SJCRH30 (cell line): ENCODE results near the gene POLR1D. TPM values are rescaled to one million over a fixed set of nuclear protein-coding genes. Genes with fewer than 3 reads are reported as not detected.

Source experiments
- DNase-seq, 2 experiments: peaks; one replicate each; pipeline ENCODE4 v3.0.0-alpha.2; 2015 to 2020
- H3K27ac ChIP-seq: fragments of 250-450 bp; sonication (Bioruptor Pico); 2 replicates; pipeline ENCODE4 v1.5.1; 2020; ENCODE audit warnings: mild to moderate bottlenecking, moderate library complexity
- H3K27me3 ChIP-seq: fragments of 250-450 bp; sonication (Bioruptor Pico); 2 replicates; pipeline ENCODE4 v1.5.1; 2020; ENCODE audit warnings: mild to moderate bottlenecking, moderate library complexity
- H3K36me3 ChIP-seq: fragments of 250-450 bp; sonication (Bioruptor Pico); 2 replicates; pipeline ENCODE4 v1.5.1; 2020; ENCODE audit warnings: mild to moderate bottlenecking, moderate library complexity
- H3K4me1 ChIP-seq: fragments of 250-450 bp; sonication (Bioruptor Pico); 2 replicates; pipeline ENCODE4 v1.5.1; 2020; ENCODE audit warnings: mild to moderate bottlenecking, moderate library complexity
- H3K4me3 ChIP-seq: fragments of 250-450 bp; sonication (Bioruptor Pico); 2 replicates; pipeline ENCODE4 v1.5.1; 2020; ENCODE audit warnings: mild to moderate bottlenecking, moderate library complexity
- H3K9me3 ChIP-seq: fragments of 250-450 bp; sonication (Bioruptor Pico); replicated peaks from 2 replicates; pipeline ENCODE4 v1.5.1; 2020; ENCODE audit warnings: mild to moderate bottlenecking, moderate library complexity
- total RNA-seq: library from RNA; depleted of rRNA; stranded (reverse); fragments of >200 nt; shearing (Covaris generic); gene quantifications from 2 replicates; pipeline ENCODE4 v1.2.3, GENCODE V29; 2014

The POLR1D gene
- total RNA-seq, 1 experiment from 2014 or later, result 182 TPM

DNA sequence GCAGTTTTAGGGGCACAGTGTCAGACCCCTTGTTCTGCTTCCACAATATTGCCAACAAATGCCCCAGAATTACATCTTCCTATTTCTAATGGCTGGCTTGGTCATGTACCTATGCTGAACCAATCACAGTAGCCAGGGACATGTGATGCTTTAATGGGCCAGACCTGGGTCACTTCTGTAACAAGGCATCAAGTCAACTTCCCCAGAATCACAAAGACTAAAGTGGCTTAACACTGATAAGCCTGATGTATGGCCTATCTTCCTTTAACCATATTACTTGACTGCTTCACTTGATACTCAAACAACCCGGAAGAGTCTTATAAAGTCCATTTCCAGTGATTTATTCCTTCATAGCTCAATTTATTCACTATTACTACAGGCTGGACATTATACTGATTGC, 21.0 kb upstream of the POLR1D start:
- H3K27me3 ChIP-seq, result no peaks in the 10 kb centered on the region
- H3K4me1 ChIP-seq, result peaks cover 22% of the 10 kb centered on the region
- H3K27ac ChIP-seq, result peak overlapping the region; percentile 67
- DNase-seq, result no peak
- H3K36me3 ChIP-seq, result no peaks in the 10 kb centered on the region
- no peaks in the 10 kb centered on the region for H3K9me3 ChIP-seq
- H3K4me3 ChIP-seq, result no peak overlapping the region

DNA sequence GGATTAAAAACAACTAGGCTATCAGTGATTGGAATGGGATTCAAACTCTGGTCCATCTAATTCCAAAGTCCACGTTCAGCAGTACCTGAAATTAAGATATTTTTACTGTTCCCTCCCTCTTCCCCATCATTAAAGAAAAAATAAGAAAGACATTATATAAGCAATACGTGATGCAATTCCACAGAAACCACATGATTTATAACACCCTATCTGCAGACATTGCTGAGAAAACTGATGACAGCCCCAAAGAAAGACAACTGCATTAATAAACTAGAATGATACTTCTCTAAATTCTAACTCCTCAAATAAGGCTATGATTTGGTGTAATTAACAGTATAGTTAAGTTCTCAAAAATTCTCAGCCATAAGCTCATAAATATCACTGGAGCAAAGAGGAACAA, 20.5 kb upstream of the POLR1D start:
- Histone ChIP-seq H3K27me3 (no peaks in the 10 kb centered on the region), H3K36me3 (no peaks in the 10 kb centered on the region), H3K9me3 (no peaks in the 10 kb centered on the region), H3K4me3 (no peak overlapping the region), H3K27ac (no peak overlapping the region), H3K4me1 (peaks cover 22% of the 10 kb centered on the region)
- DNase-seq, result no peak

DNA sequence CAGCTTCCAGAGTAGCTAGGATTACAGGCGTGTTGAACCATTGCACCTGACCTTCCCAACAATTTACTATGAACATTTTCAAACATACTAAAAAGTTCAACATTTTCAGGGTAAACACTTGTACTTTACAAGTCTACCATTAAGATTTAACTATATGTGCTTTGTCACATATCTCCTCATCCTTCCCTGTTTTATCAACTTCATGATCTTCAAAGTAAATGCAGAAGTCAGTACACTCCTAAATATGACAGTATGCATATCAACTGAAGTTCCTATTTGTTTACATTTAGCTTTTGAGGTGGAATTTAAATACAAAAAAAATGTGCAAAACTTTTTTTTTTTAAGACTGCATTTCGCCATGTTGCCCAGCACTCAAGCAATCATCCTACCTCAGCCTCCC, 19.9 kb upstream of the POLR1D start:
- Histone ChIP-seq H3K4me3 (no peak overlapping the region), H3K27ac (no peak overlapping the region), H3K9me3 (no peaks in the 10 kb centered on the region), H3K27me3 (no peaks in the 10 kb centered on the region), H3K36me3 (no peaks in the 10 kb centered on the region), H3K4me1 (peaks cover 24% of the 10 kb centered on the region)
- no peak for DNase-seq

DNA sequence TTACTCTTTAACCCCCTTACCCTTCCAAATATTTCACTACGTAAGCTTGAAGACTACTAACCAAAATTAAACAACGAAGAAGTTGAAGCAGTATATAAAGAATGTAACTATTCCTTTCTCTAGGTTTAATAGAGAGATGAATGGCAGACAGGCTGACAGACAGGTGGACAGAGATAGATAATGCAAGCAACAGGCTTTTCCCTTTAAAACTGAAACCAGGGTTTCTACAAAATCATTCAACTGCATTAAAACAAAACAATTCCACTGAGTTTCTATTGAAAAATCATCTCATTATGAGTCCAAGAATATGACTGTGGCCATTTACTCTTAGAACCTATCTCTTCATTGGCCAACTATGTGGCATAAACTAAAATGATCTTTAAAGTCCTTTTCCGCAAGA, 16.6 kb upstream of the POLR1D start:
- DNase-seq, result no peak
- no peaks in the 10 kb centered on the region for H3K27me3 ChIP-seq
- H3K4me3 ChIP-seq, result no peak overlapping the region
- H3K27ac ChIP-seq, result no peak overlapping the region
- peaks cover 21% of the 10 kb centered on the region for H3K4me1 ChIP-seq
- no peaks in the 10 kb centered on the region for H3K36me3 ChIP-seq
- no peaks in the 10 kb centered on the region for H3K9me3 ChIP-seq

DNA sequence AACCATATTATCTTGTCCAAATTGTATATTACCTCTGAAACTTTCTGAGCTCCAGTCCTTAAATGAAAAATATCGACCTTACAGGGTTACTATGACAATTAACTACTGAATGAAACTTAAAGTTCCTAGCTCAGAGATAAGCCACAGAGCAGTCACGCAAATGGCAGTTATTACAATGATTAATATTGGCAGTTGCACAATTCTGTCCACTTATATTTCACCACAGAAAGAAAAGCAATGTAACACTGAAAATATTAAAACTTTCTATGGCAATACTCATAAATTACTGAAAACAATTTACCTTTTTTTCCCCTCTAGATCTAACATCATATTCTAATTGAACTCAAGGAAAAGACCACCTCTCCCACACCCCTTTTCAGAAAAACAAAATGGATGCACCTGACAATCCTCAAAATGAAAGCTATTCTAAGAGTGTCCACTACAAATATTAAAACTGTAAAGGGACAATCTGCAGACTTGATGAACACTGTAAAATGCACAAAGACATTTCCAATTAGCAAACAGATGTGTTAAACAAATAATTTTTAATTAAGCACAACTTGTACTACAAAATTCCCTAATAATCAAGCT, 16.0 kb upstream of the POLR1D start:
- Histone ChIP-seq H3K27me3 (no peaks in the 10 kb centered on the region), H3K9me3 (no peaks in the 10 kb centered on the region), H3K36me3 (no peaks in the 10 kb centered on the region), H3K4me3 (no peak overlapping the region), H3K27ac (no peak overlapping the region), H3K4me1 (peaks cover 15% of the 10 kb centered on the region)
- DNase-seq, result no peak

DNA sequence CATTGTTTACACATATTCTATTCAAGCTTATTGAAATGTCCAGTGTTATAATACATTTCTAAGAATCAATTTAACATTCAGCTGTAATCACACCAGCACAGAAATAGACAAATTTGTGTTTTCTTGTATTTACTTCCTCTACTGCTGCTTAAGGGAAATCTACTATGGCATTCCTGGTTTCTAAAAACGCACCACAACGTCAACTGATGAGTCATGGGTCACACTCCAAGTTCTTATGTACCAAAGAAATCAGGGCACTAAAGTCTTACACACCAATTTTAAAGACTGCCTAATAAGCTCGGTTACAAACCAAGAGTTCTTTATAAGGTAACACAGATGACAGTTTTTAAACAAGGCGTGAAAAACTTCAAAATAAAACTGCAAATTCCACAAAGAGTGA, 14.6 kb upstream of the POLR1D start:
- Histone ChIP-seq H3K4me1 (peaks cover 12% of the 10 kb centered on the region), H3K36me3 (no peaks in the 10 kb centered on the region), H3K4me3 (no peak overlapping the region), H3K27me3 (no peaks in the 10 kb centered on the region), H3K9me3 (no peaks in the 10 kb centered on the region), H3K27ac (no peak overlapping the region)
- peak in 1 of 2 experiments; percentile 31 for DNase-seq

DNA sequence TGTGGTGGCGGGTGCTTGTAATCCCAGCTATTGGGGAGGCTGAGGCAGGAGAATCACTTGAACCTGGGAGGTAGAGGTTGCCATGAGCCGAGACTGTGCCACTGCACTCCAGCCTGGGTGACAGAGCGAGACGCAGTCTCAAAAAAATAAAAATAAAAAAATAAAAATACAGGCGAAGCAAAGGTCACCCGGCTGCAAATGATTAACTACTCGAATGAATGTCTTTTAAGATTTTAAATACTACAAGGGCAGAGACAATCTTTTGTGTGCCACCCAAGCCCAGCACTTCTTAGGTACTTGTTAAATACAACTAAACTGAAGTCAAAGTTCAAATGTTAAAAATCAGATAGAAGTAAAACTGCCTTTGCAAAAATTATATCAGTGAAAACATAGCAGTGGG, 8.1 kb upstream of the POLR1D start:
- H3K4me1 ChIP-seq, result peaks cover 11% of the 10 kb centered on the region
- H3K36me3 ChIP-seq, result 0 out of 2 replicates have a peak, but pooled peaks cover 2% of the 10 kb centered on the region
- no peak for DNase-seq
- H3K27ac ChIP-seq, result no peak overlapping the region
- no peak overlapping the region for H3K4me3 ChIP-seq
- no peaks in the 10 kb centered on the region for H3K27me3 ChIP-seq
- H3K9me3 ChIP-seq, result no peaks in the 10 kb centered on the region; the same call in 1 of the 2 replicates

DNA sequence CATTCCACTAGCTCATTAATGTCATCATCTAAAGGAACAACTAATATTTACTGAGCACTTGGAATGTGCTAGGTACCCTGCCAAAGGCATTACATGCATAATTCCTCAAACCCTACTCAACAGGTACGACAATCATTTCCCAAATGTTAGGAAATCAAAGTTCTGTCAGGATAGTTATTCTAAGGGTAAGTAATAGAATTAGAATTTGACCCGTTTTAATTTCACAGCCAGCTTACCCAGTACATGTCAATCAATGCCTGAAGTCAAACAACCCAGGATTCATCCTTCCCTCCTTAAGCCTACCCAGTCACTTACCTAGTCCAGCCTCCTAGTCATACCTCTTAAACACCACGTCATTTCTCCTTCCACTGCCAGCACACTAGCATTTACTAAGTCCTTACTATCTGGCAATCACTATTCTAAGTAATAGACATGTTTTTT, 3.8 kb upstream of the POLR1D start:
- DNase-seq, result no peak
- H3K27me3 ChIP-seq, result no peaks in the 10 kb centered on the region
- H3K27ac ChIP-seq, result no peak overlapping the region
- no peaks in the 10 kb centered on the region; the same call in 1 of the 2 replicates for H3K9me3 ChIP-seq
- H3K36me3 ChIP-seq, result peaks cover 4% of the 10 kb centered on the region
- H3K4me1 ChIP-seq, result peaks cover 19% of the 10 kb centered on the region
- no peak overlapping the region for H3K4me3 ChIP-seq

DNA sequence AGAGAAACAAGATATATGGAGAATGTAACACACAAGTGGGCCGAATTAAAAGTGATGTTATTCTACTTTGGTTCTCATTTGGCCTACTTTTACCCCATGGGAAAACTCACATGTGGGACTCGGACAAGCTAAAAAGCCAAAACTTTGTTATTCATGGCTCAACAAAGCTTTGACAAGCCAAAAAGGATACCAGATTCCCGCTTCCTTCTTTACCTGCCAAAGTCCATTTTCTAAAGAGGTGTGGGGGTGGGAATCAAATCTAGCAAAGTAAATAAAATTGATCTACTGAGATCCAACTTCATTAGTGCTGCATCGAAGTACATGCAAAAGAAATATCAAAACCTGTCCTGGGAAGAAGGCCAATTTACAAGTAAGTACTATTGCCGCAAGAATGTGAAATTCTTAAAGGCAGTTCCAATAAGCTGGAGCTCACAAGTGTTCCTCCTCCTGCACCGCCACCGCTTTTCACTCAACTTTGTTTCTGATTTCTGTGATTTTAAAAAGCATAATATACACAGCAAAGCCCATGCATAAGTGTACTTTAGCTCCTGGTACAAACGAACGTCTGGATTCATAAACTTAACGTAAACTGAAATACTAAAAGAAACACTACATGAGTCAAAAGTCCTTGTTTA, 2.5 kb upstream of the POLR1D start:
- Histone ChIP-seq H3K27ac (peak overlapping the region; percentile 45; the same call in 1 of the 2 replicates), H3K4me3 (peak overlapping the region; percentile 96), H3K36me3 (peaks cover 15% of the 10 kb centered on the region), H3K27me3 (no peaks in the 10 kb centered on the region), H3K9me3 (no peaks in the 10 kb centered on the region; the same call in 1 of the 2 replicates), H3K4me1 (peaks cover 24% of the 10 kb centered on the region)
- no peak for DNase-seq

DNA sequence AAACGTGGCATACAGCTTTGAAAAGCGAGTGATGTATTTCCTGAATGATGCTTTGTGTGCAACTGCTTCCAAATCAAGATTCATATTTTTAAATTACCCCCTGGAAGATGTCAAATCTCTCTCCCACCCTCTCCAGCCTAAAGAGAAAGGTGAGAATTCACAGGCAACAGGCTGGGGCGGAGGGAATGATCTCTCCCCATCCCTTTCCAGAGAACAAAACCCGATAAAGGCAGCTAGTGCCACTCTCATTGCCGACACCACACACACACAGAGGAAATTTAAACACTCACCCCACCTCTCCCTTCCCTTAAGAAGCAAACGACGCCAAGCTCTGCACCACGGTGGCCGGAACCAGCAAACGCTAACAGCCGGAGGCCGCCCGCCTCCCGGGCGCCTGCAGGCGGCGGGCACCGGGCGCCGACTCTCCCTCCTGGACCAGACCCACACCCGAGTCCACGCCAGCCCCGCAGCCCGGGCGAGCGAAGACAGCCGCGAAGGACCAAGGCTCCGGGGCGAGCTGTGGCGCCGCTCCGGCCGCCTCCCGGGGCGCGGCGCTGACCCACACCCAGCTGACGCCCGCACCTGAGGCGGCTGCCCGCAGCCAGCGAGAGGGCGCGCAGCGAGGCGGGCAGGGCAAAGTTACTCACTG, 1.8 kb upstream of the POLR1D start:
- Histone ChIP-seq H3K9me3 (no peaks in the 10 kb centered on the region), H3K27me3 (no peaks in the 10 kb centered on the region), H3K4me3 (peak overlapping the region; percentile 96), H3K27ac (peak overlapping the region; percentile 45; the same call in 1 of the 2 replicates), H3K4me1 (peaks cover 24% of the 10 kb centered on the region), H3K36me3 (peaks cover 16% of the 10 kb centered on the region)
- peak; percentile 40 to 58 for DNase-seq

DNA sequence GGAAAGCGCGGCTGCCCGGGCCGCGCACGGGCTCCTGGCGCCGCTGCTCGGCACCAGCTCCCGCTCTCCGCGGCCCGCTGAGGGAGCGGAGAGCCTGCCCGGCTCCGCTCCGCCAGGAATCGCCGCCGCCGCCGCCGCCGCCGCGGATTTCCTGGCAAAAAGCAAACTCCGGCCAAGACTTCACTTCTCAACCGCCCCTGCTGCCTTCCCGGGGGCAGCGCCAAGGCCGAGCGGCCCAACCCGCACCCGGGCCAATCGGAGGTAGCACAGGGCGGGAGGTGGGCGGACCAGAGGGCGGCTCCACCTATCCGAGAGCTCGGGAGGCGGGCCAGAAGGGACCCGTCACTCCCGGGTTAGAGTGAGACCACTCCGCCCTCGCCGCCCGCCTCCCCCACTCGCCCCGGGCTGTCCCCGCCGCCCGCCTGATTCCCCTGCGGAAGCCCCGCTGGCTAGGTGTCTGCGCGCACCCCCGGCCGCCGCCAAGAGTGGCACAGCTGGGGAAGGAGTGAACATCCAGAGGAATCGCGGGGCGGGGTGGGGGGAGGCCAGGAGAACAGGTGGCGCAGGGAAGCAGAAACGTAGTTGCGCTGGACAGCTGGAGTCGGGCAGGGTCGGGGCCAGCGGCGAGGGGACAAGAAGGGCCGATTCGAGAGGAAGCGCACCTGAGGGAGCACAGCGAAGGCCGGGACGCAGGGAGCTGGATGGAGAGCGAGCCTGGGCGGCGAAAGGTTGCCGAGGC, 1.1 kb upstream of the POLR1D start, which contains the start of gene LNX2:
Gene LNX2, minus strand, starts transcription at position 153 of the 739 bp plus-strand sequence. CDS start 38,826 bp downstream, outside the sequence.
- Histone ChIP-seq H3K9me3 (no peaks in the 10 kb centered on the region), H3K4me1 (peaks cover 24% of the 10 kb centered on the region), H3K27me3 (no peaks in the 10 kb centered on the region), H3K36me3 (peaks cover 20% of the 10 kb centered on the region), H3K4me3 (peak within 1 kb of the TSS; percentile 96), H3K27ac (peak within 1 kb of the TSS; percentile 45)
- DNase-seq, result peak; percentile 98

DNA sequence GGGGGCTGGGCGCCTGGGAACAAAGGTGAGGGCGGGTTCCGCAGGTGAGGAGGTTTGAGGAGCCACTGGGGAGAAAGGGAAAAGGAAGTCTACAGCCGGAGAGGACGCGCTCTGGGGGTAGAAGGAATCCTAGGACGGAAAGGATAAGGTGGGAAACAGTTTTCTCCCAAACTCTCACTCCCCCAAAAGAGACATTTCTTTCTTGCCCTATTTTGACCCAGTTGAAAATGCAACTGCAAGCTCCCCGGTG, 651 bp upstream of the POLR1D start:
- no peak for DNase-seq
- Histone ChIP-seq H3K27ac (peak overlapping the region; percentile 45), H3K36me3 (peaks cover 23% of the 10 kb centered on the region), H3K9me3 (no peaks in the 10 kb centered on the region), H3K4me1 (peaks cover 24% of the 10 kb centered on the region), H3K4me3 (peak overlapping the region; percentile 96), H3K27me3 (no peaks in the 10 kb centered on the region)

DNA sequence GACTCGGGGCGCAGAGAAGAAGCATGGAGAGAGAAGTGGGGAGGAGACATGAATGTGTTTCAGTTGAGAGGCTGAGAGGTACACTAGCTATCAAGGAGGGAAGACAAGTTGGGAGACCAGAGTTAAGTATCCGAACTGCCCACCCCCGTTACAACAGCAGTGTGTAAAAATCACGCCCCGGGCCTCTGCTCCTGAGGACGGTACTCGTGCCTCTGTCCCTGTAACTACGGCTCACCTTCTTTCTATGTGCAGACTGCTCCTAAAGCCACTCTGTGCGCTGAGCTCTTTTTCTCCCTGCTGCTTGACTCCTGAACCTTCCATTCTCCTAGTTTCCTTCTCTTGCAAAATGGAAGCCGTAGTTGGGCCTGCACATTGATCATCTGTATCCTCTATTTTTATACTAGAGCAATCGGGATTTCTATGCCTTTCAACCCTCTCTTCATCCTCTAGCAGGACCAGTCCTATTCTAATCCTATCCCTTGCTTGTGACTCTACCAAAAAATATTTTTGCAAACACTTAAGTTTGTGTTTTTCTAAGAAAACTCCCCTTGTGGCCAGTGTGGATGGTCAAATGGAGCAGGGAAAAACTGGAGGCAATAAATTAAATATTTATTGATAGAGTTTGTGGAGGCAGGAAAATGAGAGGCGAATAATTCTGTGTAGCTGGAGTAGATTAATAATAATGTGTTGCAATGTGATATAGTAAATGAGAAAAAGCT, 569 bp downstream of the POLR1D start:
- Histone ChIP-seq H3K4me3 (peak overlapping the region; percentile 96), H3K4me1 (peaks cover 15% of the 10 kb centered on the region), H3K36me3 (peaks cover 23% of the 10 kb centered on the region), H3K27ac (peak overlapping the region; percentile 72), H3K27me3 (no peaks in the 10 kb centered on the region), H3K9me3 (no peaks in the 10 kb centered on the region)
- peak; percentile 15 to 47 for DNase-seq

DNA sequence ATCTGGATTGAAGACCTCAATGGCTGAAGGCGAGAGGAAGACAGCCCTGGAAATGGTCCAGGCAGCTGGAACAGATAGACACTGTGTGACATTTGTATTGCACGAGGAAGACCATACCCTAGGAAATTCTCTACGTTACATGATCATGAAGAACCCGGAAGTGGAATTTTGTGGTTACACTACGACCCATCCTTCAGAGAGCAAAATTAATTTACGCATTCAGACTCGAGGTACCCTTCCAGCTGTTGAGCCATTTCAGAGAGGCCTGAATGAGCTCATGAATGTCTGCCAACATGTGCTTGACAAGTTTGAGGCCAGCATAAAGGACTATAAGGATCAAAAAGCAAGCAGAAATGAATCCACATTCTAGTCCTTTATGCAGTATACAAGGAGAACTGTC, 1.2 kb downstream of the POLR1D start:
- H3K27me3 ChIP-seq, result no peaks in the 10 kb centered on the region
- peaks cover 14% of the 10 kb centered on the region for H3K4me1 ChIP-seq
- H3K4me3 ChIP-seq, result peak overlapping the region; percentile 96
- DNase-seq, result peak; percentile 30 to 56
- H3K36me3 ChIP-seq, result peaks cover 23% of the 10 kb centered on the region
- peak overlapping the region; percentile 72 for H3K27ac ChIP-seq
- no peaks in the 10 kb centered on the region for H3K9me3 ChIP-seq
